GM19035 (cell line): ENCODE results near the gene SLC8A1.

Source experiments
- ATAC-seq: cut with Tn5 transposase; IDR thresholded peaks from one replicate; pipeline ENCODE4 v1.9.1; 2021; ENCODE audit not compliant: unreplicated experiment

Gene SLC8A1

GRCh38 chr2:40451918-40452605, at the start of gene SLC8A1:
Gene SLC8A1 (minus strand): TSS chr2:40452090.
- ATAC-seq, result no peak

- no peak for ATAC-seq
These were observed 47.5 kb upstream of the SLC8A1 start for GRCh38 chr2:40499437-40499836.

DNA sequence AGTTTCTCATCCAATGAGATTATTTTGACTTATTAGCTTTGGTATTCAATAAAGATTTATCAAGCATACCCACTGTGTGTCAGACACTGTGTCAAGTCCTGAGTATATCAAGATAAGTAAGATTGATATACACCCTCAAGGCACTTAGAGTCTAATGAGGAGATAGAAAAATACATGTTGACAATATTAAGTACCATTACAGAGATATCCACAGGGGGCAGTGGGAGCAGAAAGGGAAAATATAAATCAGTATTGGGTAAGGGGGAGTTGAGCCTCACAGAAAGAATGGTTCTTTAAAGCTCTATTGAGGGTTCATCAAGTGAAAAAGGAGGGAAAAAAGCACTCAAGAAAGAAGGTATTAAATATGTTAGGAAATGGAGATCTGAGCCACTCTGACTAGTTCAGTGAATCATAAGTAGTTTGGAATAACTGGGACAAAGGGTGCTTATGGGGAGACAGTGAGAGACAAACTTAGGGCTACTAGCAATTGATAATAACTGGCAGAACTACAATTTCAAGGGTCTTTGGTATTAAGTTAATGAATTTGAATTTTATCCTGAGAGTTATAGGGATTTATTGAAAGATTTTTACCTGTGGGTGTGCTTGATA, 45.5 kb upstream of the SLC8A1 start:
- no peak for ATAC-seq

DNA sequence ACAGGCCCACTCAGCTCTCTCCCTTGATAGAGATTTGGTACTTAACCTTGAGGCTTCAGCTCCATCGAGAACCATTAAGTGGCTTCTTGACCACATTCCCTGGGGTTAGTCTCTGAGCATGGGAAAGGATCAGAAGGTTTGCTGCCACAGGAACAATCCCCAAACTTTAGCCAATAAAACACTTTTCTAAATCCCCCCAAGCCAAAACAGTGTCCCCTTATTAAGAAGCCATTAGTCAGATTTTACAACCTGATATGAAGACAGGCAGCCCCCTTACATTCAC, 37.7 kb upstream of the SLC8A1 start:
- ATAC-seq, result no peak

GRCh38 chr2:40488927-40489677, 37.2 kb upstream of the SLC8A1 start:
- ATAC-seq, result no peak

DNA sequence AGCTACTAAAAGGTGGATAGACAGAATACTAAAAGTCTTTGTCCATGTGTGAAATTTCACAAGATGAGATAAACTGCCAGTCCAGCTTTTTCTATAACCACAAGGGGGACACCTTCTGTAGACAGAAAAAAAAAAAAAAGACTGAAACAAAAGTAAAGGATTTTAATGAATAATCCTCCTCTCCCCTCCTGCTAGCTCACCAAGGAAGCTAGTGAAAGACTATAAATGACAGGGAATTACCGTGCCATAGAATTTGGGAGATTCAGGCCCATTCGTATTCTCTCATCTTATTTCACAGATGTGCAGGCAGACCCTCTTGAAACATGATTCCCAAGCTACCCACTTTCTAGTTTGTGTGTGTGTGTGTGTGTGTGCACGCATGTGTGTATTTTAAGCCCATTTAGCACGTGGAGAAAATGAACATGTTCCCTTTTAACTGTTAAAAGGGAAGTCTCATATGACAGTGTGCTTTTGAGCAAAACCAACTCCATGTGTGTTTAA, 36.3 kb upstream of the SLC8A1 start:
- ATAC-seq, result no peak

GRCh38 chr2:40487602-40488001, 35.7 kb upstream of the SLC8A1 start:
- ATAC-seq, result no peak

- no peak for ATAC-seq
These were observed 34.0 kb upstream of the SLC8A1 start for GRCh38 chr2:40485854-40486253.

DNA sequence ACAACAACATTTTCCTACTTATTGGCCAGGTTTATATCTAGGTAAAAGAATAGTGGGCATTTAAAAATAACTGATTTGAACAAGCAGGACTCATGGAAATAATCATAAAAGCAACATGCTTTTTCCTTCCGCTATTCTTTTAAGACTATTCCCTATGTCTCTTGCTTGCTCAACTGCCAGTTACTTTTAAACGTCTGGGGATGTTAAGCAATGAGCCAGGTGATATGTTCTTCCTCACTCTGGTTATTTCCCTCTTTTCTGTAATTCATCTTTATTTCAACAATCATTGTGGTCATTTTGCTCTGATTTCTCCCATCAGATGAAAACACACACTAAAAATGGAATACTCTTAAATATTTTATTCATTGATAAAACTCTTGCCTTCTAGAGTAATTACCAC, 33.4 kb upstream of the SLC8A1 start:
- no peak for ATAC-seq

DNA sequence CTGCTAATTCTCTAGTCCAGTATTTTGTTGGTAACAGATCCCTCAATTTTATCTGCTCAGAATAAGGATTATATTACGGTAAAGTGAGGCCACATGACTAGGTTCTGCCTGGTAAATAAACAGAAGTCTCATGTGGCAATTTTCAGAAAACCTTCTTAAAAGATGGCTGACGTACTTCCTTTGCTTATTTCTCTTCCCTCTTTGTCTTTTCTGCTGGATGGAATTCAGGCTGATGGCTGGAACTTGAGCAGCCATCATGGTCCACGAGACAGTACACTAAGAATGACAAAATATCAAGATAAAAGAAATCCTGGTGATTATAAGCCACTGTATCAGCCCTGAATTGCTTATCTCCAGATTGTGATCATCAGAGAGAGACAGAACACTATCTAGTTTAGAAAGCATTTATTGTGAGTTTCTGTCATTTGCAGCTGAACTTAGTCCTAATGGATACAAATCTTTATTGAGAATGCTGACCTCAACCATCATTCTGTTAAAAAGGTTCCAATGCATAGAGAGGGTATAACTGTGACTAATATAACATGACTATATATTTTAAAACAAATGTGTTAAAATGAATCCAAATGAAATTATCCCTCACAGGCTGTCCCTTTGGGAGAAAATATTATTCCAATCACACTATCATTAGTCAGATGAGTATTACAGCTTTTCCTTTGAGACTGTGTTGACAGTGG, 31.8 kb upstream of the SLC8A1 start:
- ATAC-seq, result no peak

DNA sequence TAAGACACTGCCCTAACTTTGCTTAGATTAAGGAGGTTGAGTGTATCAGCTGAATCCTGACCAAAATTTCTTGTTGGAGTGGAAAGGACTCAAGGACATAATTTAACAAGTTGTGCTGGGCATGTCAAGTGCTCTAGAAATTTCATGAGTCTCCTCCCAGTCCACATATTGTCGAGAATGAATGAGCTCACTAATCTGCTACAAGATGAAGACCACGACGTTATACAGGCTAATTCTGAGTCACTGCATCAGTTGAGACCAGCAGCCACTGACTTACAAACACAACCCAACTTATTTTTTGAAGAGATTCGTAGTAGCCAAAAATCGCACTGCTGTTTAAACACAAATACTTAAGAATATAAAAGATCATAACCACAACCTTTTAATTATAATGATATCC, 28.7 kb upstream of the SLC8A1 start:
- ATAC-seq, result no peak

DNA sequence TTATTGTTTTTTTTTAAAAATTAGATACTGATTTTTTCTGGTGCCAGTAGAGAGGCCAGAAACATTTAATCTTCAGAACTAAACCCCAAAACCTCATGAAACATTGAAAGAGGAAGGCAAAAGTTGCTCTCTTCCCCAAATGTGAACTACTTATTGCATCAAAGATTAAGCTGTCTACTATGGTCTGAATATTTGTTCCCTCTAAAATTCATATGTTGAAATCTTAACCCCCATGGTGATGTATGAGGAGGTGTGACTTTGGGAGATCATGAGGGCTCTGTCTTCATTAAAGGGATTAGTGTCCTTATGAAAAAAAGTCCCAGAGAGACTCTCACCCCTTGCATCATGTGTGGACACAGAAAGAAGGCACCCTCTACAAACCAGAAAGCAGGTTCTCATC, 28.2 kb upstream of the SLC8A1 start:
- no peak for ATAC-seq

GRCh38 chr2:40477361-40477760, 25.5 kb upstream of the SLC8A1 start:
- ATAC-seq, result no peak

- no peak for ATAC-seq
These were observed 24.5 kb upstream of the SLC8A1 start for GRCh38 chr2:40476436-40476835.

DNA sequence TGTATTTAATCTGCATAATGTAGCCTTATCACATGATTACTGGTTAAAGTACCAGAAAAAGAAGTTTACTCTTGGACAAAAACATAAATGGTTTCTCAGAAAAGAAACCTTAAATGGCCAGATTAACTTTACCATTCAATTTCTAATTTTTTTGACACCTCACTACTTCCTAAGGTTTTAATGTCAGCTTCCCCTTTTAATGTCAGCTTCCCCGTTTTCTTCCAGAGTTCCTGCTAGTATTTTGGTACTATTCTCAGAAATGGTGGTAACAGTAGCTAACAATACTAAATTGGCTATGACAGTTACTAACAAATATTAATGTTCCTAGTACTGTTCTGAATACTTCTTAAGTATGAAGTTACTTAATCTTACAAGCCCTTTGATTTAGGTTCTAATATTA, 22.4 kb upstream of the SLC8A1 start:
- no peak for ATAC-seq

DNA sequence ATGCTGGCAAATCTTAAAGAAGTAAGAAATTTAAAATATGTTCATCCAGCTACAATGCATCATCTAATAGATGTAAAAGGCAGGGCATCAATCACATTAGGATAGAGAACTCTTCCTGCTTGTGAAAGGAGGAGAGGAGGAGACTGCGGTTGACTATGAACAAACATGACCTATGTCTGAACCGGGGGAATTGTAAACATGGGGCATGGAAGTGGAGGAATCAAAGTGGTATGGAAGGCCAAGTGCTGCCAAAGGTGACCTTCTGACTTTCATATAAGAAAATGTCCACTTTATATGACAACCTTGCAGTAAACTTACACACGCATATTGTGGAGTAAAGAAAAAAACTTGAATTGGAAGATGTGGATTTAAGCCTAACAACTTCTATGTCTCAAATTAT, 20.0 kb upstream of the SLC8A1 start:
- ATAC-seq, result no peak

- ATAC-seq, result no peak
These were observed 19.2 kb upstream of the SLC8A1 start for GRCh38 chr2:40470822-40471813.

- ATAC-seq, result no peak
These were observed 15.2 kb upstream of the SLC8A1 start for GRCh38 chr2:40466935-40467572.

GRCh38 chr2:40466332-40466906, 14.5 kb upstream of the SLC8A1 start:
- ATAC-seq, result no peak

DNA sequence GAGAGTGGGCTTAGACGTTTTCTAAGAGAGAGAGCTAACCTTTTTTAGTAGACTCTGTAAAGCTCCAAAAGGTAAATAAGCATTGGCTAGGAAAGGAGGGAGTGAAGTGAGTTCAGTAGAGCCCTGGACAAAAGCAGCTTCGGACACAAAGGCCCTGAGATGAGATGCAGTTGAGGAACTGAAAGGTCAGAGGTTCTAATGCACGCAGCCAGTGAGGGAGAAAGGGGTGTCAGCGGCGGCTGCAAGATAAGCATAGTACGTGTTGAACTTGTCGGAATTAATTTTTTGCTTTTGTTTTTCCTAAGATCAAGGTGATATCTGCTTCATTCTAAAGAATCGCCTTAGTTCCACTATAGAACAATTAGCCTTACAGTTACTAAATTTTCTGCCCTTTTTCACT, 11.2 kb upstream of the SLC8A1 start:
- ATAC-seq, result no peak
